H1 (cell line): ENCODE data around the gene SYK. TPM values are rescaled to one million over a fixed set of nuclear protein-coding genes. Genes with fewer than 3 reads are reported as not detected.

ENCODE experiments used
- CTCF ChIA-PET: fragments of 300-600 bp; sonication (Branson Sonifier 250); formaldehyde crosslinking; loops from one replicate; lab custom pipeline; 2021; ENCODE audit not compliant: partially characterized antibody; lab: Charles Lee
- POLR2A ChIA-PET: fragments of 300-600 bp; sonication (Branson Sonifier 250); formaldehyde crosslinking; loops from one replicate; lab custom pipeline; 2021; ENCODE audit warnings: inconsistent platforms; ENCODE audit not compliant: partially characterized antibody; lab: Charles Lee
- DNase-seq, 2 experiments: peaks; one replicate each; pipeline versions ENCODE4 v3.0.0 to v3.0.0-alpha.2; 2010 to 2022; ENCODE audit warnings: low spot score in 2 of 2, low read depth in 1 of 2, mixed read lengths in 1 of 2
- FAIRE-seq: peaks from 2 replicates; lab custom pipeline; 2011; peaks lifted over from hg19 to GRCh38; lab: Jason Lieb, UNC
- H2AFZ ChIP-seq: 2 replicates; pipeline ENCODE4 v1.8.1; 2012; ENCODE audit warnings: low read length, inconsistent platforms
- H2AK5ac ChIP-seq: 2 replicates; pipeline ENCODE4 v1.6.1; 2013; ENCODE audit warnings: low read depth, low read length
- H2BK120ac ChIP-seq: replicated peaks from 2 replicates; pipeline ENCODE3; 2013; ENCODE audit warnings: low read depth, low read length, inconsistent platforms
- H2BK12ac ChIP-seq: 2 replicates; pipeline ENCODE4 v1.6.1; 2013; ENCODE audit warnings: low read depth, low read length
- H2BK15ac ChIP-seq: 2 replicates; pipeline ENCODE4 v1.6.1; 2013; ENCODE audit warnings: low read length
- H2BK20ac ChIP-seq: 2 replicates; pipeline ENCODE4 v1.6.1; 2013; ENCODE audit warnings: low read length
- H2BK5ac ChIP-seq: 2 replicates; pipeline ENCODE4 v1.6.1; 2013; ENCODE audit warnings: low read depth, low read length
- H3K14ac ChIP-seq: 2 replicates; pipeline ENCODE4 v1.6.1; 2013; ENCODE audit warnings: inconsistent platforms; ENCODE audit not compliant: insufficient read length
- H3K18ac ChIP-seq: 2 replicates; pipeline ENCODE4 v1.6.1; 2013; ENCODE audit warnings: low read length; ENCODE audit errors: extremely low read depth
- H3K23ac ChIP-seq: 2 replicates; pipeline ENCODE4 v1.6.1; 2013; ENCODE audit warnings: inconsistent platforms; ENCODE audit not compliant: insufficient read length
- H3K23me2 ChIP-seq: 2 replicates; pipeline ENCODE4 v1.6.1; 2013; ENCODE audit warnings: low read depth, low read length
- H3K27ac ChIP-seq: 2 replicates; pipeline ENCODE4 v1.6.1; 2011; ENCODE audit warnings: low read depth, low read length, inconsistent platforms
- H3K27me3 ChIP-seq, 4 experiments: replicated peaks in 1 of 4; 1 replicate in 1 of 4; 2 replicates in 3 of 4; pipeline versions ENCODE4 v1.6.1 to v1.8.1; 2011 to 2013; ENCODE audit warnings: low read length in 3 of 4, mild to moderate bottlenecking in 3 of 4, inconsistent platforms in 2 of 4, mixed read lengths in 2 of 4, moderate library complexity in 1 of 4; ENCODE audit not compliant: control insufficient read depth in 3 of 4, insufficient read depth in 3 of 4; ENCODE audit errors: extremely low read depth in 1 of 4
- H3K36me3 ChIP-seq, 4 experiments: 2 replicates each; pipeline versions ENCODE4 v1.6.1 to v1.8.1; 2011 to 2013; ENCODE audit warnings: mild to moderate bottlenecking in 4 of 4, low read length in 3 of 4, moderate library complexity in 2 of 4, control low read depth in 1 of 4, inconsistent platforms in 1 of 4; ENCODE audit not compliant: insufficient read depth in 4 of 4, control insufficient read depth in 2 of 4
- H3K4ac ChIP-seq: replicated peaks from 2 replicates; pipeline ENCODE3; 2013; ENCODE audit warnings: low read length, low read depth, mixed read lengths, inconsistent platforms; ENCODE audit not compliant: insufficient read length
- H3K4me1 ChIP-seq, 4 experiments: replicated peaks in 1 of 4; 1 replicate in 1 of 4; 2 replicates in 3 of 4; pipeline versions ENCODE4 v1.6.1 to v1.8.1; 2011 to 2013; ENCODE audit warnings: low read length in 3 of 4, inconsistent platforms in 2 of 4, mixed read lengths in 1 of 4; ENCODE audit not compliant: insufficient read depth in 4 of 4, control insufficient read depth in 3 of 4
- H3K4me2 ChIP-seq, 2 experiments: 2 replicates each; pipeline versions ENCODE4 v1.6.1 to v1.8.1; 2011 to 2013; ENCODE audit warnings: low read depth in 2 of 2, low read length in 2 of 2, control low read depth in 1 of 2, inconsistent platforms in 1 of 2, mild to moderate bottlenecking in 1 of 2; ENCODE audit not compliant: insufficient read depth in 1 of 2
- H3K4me3 ChIP-seq, 4 experiments: fragments of 200-600, 300-600 bp in 1 of 4; sonication (generic), shearing (Covaris generic), sonication (Bioruptor Twin) in 1 of 4; 2 replicates each; pipeline versions ENCODE4 v1.5.1 to v1.8.1; 2011 to 2016; ENCODE audit warnings: low read length in 4 of 4, low read depth in 3 of 4, control low read depth in 2 of 4, inconsistent platforms in 2 of 4, mild to moderate bottlenecking in 2 of 4, mixed read lengths in 1 of 4, moderate library complexity in 1 of 4; ENCODE audit not compliant: insufficient read depth in 2 of 4; ENCODE audit errors: extremely low read depth in 1 of 4
- H3K56ac ChIP-seq: replicated peaks from 2 replicates; pipeline ENCODE3; 2013; ENCODE audit warnings: low read depth, mild to moderate bottlenecking, mixed read lengths, low read length, inconsistent platforms; ENCODE audit not compliant: insufficient read length
- H3K79me1 ChIP-seq: 2 replicates; pipeline ENCODE4 v1.6.1; 2013; ENCODE audit warnings: low read depth, low read length, control low read depth
- H3K79me2 ChIP-seq, 2 experiments: 2 replicates each; pipeline versions ENCODE4 v1.6.1 to v1.8.1; 2012 to 2013; ENCODE audit warnings: low read length in 2 of 2, mild to moderate bottlenecking in 2 of 2, inconsistent platforms in 1 of 2; ENCODE audit not compliant: insufficient read depth in 2 of 2, control insufficient read depth in 1 of 2
- H3K9ac ChIP-seq, 4 experiments: replicated peaks in 1 of 4; 1 replicate in 1 of 4; 2 replicates in 3 of 4; pipeline versions ENCODE4 v1.6.1 to v1.8.1; 2011 to 2013; ENCODE audit warnings: low read depth in 3 of 4, low read length in 3 of 4, control low read depth in 2 of 4, mild to moderate bottlenecking in 2 of 4, moderate library complexity in 2 of 4, inconsistent platforms in 1 of 4; ENCODE audit errors: extremely low read depth in 1 of 4
- H3K9me3 ChIP-seq, 2 experiments: 2 replicates each; pipeline versions ENCODE4 v1.6.1 to v1.8.1; 2012 to 2013; ENCODE audit warnings: mild to moderate bottlenecking in 2 of 2, moderate library complexity in 2 of 2, control low read depth in 1 of 2, inconsistent platforms in 1 of 2, low read depth in 1 of 2, low read length in 1 of 2, mixed read lengths in 1 of 2; ENCODE audit not compliant: insufficient read depth in 2 of 2
- H4K20me1 ChIP-seq, 2 experiments: replicated peaks in 1 of 2; 2 replicates each; pipeline versions ENCODE3 to v1.8.1; 2011 to 2013; ENCODE audit warnings: inconsistent platforms in 2 of 2, low read length in 2 of 2, mild to moderate bottlenecking in 1 of 2; ENCODE audit not compliant: insufficient read depth in 2 of 2, control insufficient read depth in 1 of 2
- H4K5ac ChIP-seq: 2 replicates; pipeline ENCODE4 v1.6.1; 2013; ENCODE audit warnings: low read length, low read depth, mixed read lengths, inconsistent platforms; ENCODE audit not compliant: insufficient read length
- H4K8ac ChIP-seq: 2 replicates; pipeline ENCODE4 v1.8.0; 2013; ENCODE audit warnings: mild to moderate bottlenecking, moderate library complexity, low read length, inconsistent platforms; ENCODE audit not compliant: insufficient read depth; ENCODE audit errors: extremely low read depth
- H4K91ac ChIP-seq: replicated peaks from 2 replicates; pipeline ENCODE3; 2013; ENCODE audit warnings: low read length, mixed read lengths, inconsistent platforms; ENCODE audit not compliant: insufficient read length
- BRCA1 ChIP-seq: IDR thresholded peaks from 2 replicates; pipeline ENCODE4 v1.6.1; 2012; ENCODE audit warnings: low read depth, low read length, improper control_type of control experiment
- CBX8 ChIP-seq: fragments of 300-800, 300-1000 bp; sonication (generic); IDR thresholded peaks from 2 replicates; pipeline ENCODE4 v1.7.1; 2016; ENCODE audit warnings: low read depth, low read length, borderline replicate concordance
- EZH2 ChIP-seq: fragments of 200-600 bp; sonication (generic); IDR thresholded peaks from 2 replicates; pipeline ENCODE4 v1.7.1; 2012; ENCODE audit warnings: low read depth, mild to moderate bottlenecking, moderate library complexity, low read length, inconsistent platforms; ENCODE audit not compliant: severe bottlenecking
- JUN ChIP-seq: IDR thresholded peaks from 2 replicates; pipeline ENCODE4 v1.6.1; 2011; ENCODE audit warnings: low read depth, mild to moderate bottlenecking, improper control_type of control experiment, low read length
- MAFK ChIP-seq: IDR thresholded peaks from 2 replicates; pipeline ENCODE4 v1.6.1; 2012; ENCODE audit warnings: low read depth, mild to moderate bottlenecking, improper control_type of control experiment, low read length
- POLR2AphosphoS5 ChIP-seq: IDR thresholded peaks from 2 replicates; pipeline ENCODE4 v1.6.1; 2011; ENCODE audit warnings: low read depth, low read length
- TEAD4 ChIP-seq: IDR thresholded peaks from 2 replicates; pipeline ENCODE4 v1.6.1; 2012; ENCODE audit warnings: low read depth, low read length, inconsistent platforms, mixed read lengths
- WGBS, 2 experiments: shearing (Covaris generic) in 1 of 2; methylation state at CpG; one replicate each; pipeline versions ENCODE4 v1.1.6 to v1.1.7; 2013 to 2015; ENCODE audit warnings: low lambda C conversion rate in 2 of 2, mixed read lengths in 2 of 2, inconsistent platforms in 1 of 2, low coverage in 1 of 2, missing lambda C conversion rate in 1 of 2; ENCODE audit not compliant: insufficient replicate concordance in 2 of 2, insufficient coverage in 1 of 2, insufficient read length in 1 of 2; ENCODE audit errors: extremely low coverage in 1 of 2, missing lambda C conversion rate in 1 of 2; 5-methylcytosine and 5-hydroxymethylcytosine counted together
- polyA plus RNA-seq, 7 experiments: library from polyadenylated mRNA; depleted of rRNA in 3 of 7; stranded (reverse) in 5 of 7; unstranded in 2 of 7; fragments of >200 nt in 5 of 7; fragments of 200-250 nt in 2 of 7; gene quantifications; 1 replicate in 5 of 7; 2 replicates in 1 of 7; 4 replicates in 1 of 7; pipeline versions ENCODE4 v1.2.1 to v1.2.3, GENCODE V29; 2011 to 2013; ENCODE audit warnings: missing spikeins in 2 of 7, mixed read lengths in 2 of 7
- total RNA-seq: library from RNA; stranded (reverse); fragmentation: NEBNext Ultra II Directional; extraction: Animal tissue kit (Norgen Biotek cat#: 25700); gene quantifications from 2 replicates; pipeline ENCODE4 v1.2.1, GENCODE V29; 2021

SYK gene
- total and polyA plus RNA-seq, 2 of the 8 experiments (the other 6 are each of a cell fraction or from before 2014, with no cell fraction given) = 1.5 to 4.4 TPM

DNA sequence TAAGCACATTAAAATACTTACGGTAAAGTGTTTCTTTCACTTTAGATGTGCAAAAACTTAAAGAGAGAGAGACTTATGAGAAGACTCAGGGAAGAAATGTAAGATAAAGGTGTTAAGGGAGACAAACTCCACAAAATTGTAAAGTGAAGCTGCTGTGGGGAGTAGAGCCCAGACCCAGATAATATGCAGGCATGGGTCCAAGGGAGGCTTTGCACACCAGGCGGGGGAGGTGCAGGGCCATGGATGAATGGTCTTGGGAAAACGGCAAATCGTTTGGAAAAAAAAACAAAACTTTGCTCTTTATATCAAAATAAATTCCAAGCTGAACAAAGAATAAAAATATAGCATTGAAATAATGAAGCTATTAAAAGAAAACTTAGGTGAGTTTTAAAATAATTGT, 9.1 kb downstream of the SYK start:
- Histone ChIP-seq H2BK20ac (no peak overlapping the region), H3K23ac (no peak overlapping the region), H3K4me3 (no peak overlapping the region), H2BK12ac (no peak overlapping the region), H4K8ac (no peak overlapping the region), H2AFZ (no peak overlapping the region), H3K18ac (no peak overlapping the region), H3K23me2 (no peaks in the 10 kb centered on the region), H4K5ac (no peak overlapping the region), H2AK5ac (no peak overlapping the region)
- POLR2A ChIA-PET = interaction anchor here (0.8 kb wide), 1 partner anchor 27 kb away, joined by 3 read pairs; no protein-coding TSS in a partner anchor
- WGBS, 2 experiments = 96% methylated on average over 4 of the region's 4 CpGs; no CpG with 5 or more reads in 1 of the 2 experiments
- TF ChIP-seq JUN (no peak), TEAD4 (no peak), POLR2AphosphoS5 (no peak), CBX8 (no peak), EZH2 (no peak), MAFK (no peak), BRCA1 (no peak)
- TF ChIP-seq, all 59 proteins: peak for 0
- Histone ChIP-seq H3K9ac (no peak overlapping the region), H3K27ac (no peak overlapping the region), H3K79me2 (no peaks in the 10 kb centered on the region), H3K27me3 (peaks cover 0 to 6% (median 0%) of the 10 kb centered on the region in 4 experiments; a peak in 3 of 7 replicates), H3K4me1 (peaks cover 0 to 3% (median 0%) of the 10 kb centered on the region in 4 experiments; a peak in 2 of 7 replicates), H4K20me1 (peaks cover 0 to 2% of the 10 kb centered on the region in 2 experiments), H3K14ac (no peak overlapping the region), H2BK5ac (no peak overlapping the region), H3K79me1 (no peaks in the 10 kb centered on the region; the same call in 1 of the 2 replicates), H3K4ac (no peak overlapping the region), H3K56ac (no peak overlapping the region), H3K36me3 (no peaks in the 10 kb centered on the region), H4K91ac (no peak overlapping the region), H2BK15ac (no peak overlapping the region), H3K9me3 (no peaks in the 10 kb centered on the region), H3K4me2 (no peak overlapping the region), H2BK120ac (no peak overlapping the region)
- FAIRE-seq (no peak), DNase-seq (no peak)
- CTCF ChIA-PET = interaction anchor here (0.7 to 1.4 kb wide), 2 partner anchors 36 to 60 kb away, joined by 3 to 4 read pairs; no protein-coding TSS in a partner anchor
